Midbrain (tissue), 1 donor: ENCODE data around the gene MAGIX.

Experiments used
- DNase-seq: peaks from one replicate; lab custom pipeline; 2025; lab: John Stamatoyannopoulos, UW

The MAGIX gene

DNA sequence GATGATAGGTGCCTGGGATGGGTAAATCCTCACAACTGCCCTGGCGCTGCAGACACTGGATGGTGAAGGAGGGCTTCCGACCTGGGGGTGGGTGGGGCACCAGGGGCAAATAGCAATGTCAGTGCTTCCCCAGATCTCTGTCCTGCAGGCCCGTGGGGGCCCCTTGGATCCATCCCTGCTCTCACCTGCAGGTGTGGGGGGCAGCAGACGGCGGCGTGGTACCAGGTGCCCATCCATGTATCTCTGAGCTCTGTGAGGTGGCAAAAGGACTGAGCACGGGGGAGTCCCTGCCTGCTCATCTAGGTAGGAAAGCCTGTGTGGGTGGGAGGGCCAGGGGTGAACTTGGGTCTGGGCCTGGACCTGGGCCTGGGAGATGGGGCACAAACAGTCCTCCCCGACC, 44.0 kb downstream of the MAGIX start:
- DNase-seq: no peak

- DNase-seq: no peak
Observed at GRCh38 chrX:49208399-49208798, 45.8 kb downstream of the MAGIX start.

DNA sequence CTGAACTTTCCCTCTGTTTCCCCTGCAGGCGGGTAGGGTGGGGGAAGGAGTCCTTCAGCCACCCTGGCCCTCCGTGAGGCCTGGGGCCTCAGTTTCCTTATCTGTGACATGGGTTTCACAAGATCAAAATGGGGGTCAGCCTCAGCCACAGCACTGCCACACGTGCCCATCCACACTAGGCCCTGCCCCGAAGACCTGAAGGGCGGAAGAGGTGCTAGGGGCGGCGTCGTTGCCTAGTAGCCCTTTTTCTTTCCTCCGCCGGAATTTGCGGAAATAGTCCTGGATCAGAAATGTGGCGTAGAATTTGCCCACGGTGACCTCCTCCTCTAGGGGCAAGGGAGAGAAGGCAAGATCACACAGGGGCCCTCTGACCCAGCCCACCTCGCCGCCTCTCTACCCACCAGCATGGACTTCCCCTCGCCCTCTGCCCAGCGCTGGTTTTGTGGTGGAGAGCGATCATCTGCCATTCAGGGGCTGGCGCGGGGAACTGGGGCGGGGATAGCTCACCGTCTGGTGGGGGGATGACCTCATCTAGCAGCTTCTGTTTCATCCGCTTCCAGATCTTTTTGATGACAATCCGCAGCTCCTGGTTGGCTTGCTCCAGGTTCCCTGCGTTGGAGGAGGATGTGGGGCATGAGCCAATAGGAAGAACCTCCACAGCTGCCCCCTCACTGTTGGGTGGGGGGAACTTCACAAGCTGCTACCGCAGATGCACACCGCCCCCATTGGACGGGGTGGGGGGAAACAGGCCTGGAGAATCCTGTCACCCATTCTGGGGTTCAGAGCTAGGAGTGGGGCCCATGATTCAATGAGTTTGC, 47.1 kb downstream of the MAGIX start:
- DNase-seq: no peak

GRCh38 chrX:49210406-49210805, 47.8 kb downstream of the MAGIX start:
- no peak for DNase-seq

- no peak for DNase-seq
Observed at GRCh38 chrX:49211074-49211473, 48.5 kb downstream of the MAGIX start.

DNA sequence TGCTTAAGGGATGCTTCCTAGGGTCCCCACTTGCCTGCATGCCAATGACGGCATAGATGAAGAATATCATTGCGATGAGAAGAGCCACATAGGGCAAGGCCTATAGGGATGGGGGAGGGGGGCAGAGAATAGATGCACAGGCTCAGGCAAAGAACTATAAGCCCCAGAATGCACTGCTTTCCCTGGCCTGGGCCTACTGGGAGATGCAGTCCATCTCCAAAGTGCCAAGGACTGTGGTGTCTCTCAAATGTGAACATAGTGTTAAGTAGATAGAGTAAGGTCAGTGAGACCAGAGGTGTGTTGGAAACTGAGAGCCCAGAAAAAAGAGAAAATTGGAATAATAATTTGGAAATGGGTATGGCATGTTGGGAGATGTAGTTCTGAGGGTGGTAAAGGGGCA, 49.7 kb downstream of the MAGIX start:
- no peak for DNase-seq

DNA sequence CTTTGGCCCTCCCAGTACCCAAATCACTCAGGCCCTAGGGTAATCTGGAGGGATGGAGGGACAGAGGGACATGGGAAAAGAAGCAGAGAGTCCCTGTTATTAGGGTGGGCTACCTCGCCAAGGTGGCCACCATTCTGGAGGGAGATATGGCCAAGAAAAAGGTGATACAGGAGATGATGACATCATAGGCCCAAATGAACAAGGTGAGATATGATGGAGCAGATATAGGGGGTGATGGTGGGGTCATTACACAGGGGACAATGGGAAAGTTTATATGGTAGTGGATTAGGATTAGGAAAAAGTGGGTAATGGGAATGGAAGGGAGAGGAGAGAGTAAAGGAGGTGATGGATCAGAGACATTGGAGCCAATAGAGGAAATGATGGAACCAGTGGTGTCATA, 50.3 kb downstream of the MAGIX start:
- no peak for DNase-seq

DNA sequence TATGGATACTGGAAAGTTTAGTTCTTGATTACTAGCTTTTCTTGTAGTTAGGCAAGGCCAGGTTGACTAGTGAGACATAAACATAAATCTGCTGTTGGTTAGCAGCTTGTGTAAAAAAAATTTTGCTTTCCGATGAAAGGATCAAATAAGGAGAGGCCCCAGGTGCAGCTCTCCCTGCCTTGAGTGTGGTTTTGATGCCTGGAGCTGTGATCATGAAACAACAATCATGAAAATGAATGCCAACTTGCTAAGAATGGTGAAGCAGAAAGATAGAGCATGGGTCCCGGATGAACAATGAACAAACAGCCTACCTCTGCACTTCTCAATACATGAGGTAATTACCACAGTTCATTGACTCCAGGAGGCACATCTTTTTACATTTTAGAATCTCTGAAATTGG, 51.9 kb downstream of the MAGIX start:
- DNase-seq: no peak

GRCh38 chrX:49214996-49215526, 52.5 kb downstream of the MAGIX start:
- no peak for DNase-seq
